Muscle of leg (tissue), 11 donors: ENCODE data around the gene SLC49A3. TPM values are rescaled to one million over a fixed set of nuclear protein-coding genes. Genes with fewer than 3 reads are reported as not detected.
"Not testable (repeated sequence)": the region's sequence is repeated elsewhere in the genome, so short reads cannot be mapped to it uniquely, and the experiment has no call there.

Experiments
- DNase-seq: peaks from one replicate; pipeline ENCODE4 v3.0.0; 2013
- H3K27ac ChIP-seq: one replicate; pipeline ENCODE4 v1.5.1; 2013; ENCODE audit warnings: mild to moderate bottlenecking, low read length, control low read depth
- H3K27me3 ChIP-seq: one replicate; pipeline ENCODE4 v1.6.1; 2013; ENCODE audit warnings: low read length; ENCODE audit not compliant: control insufficient read depth, insufficient read depth
- H3K36me3 ChIP-seq: one replicate; pipeline ENCODE4 v1.6.1; 2013; ENCODE audit warnings: low read length; ENCODE audit not compliant: control insufficient read depth, insufficient read depth
- H3K4me1 ChIP-seq: one replicate; pipeline ENCODE4 v1.6.1; 2013; ENCODE audit warnings: low read length; ENCODE audit not compliant: control insufficient read depth, insufficient read depth
- H3K4me3 ChIP-seq: one replicate; pipeline ENCODE4 v1.5.1; 2013; ENCODE audit warnings: low read length, control low read depth
- H3K9me3 ChIP-seq: replicated peaks from 2 replicates; pipeline ENCODE4 v1.6.1; 2013; ENCODE audit warnings: low read depth, low read length; ENCODE audit not compliant: control insufficient read depth
- WGBS: methylation state at CpG from one replicate; pipeline ENCODE4 v1.1.5; 2013; ENCODE audit warnings: missing lambda C conversion rate; ENCODE audit not compliant: insufficient coverage; 5-methylcytosine and 5-hydroxymethylcytosine counted together
- polyA plus RNA-seq, 8 donors: library from polyadenylated mRNA; unstranded; fragments of 120-200 nt; gene quantifications; one replicate each; pipeline versions ENCODE4 v1.2.1 to v1.2.3, GENCODE V29; 2013; ENCODE audit warnings: inconsistent platforms in 1 of 8, low replicate concordance in 1 of 8; ENCODE audit not compliant: insufficient read length in 8 of 8, insufficient read depth in 1 of 8
- total RNA-seq: library from RNA; stranded (reverse); fragments of 120-200 nt; gene quantifications from one replicate; pipeline ENCODE4 v1.2.4, GENCODE V29; 2013

The SLC49A3 gene
- total and polyA plus RNA-seq, 9 donors, result 2.9 to 26.4 (median 17.7) TPM

DNA sequence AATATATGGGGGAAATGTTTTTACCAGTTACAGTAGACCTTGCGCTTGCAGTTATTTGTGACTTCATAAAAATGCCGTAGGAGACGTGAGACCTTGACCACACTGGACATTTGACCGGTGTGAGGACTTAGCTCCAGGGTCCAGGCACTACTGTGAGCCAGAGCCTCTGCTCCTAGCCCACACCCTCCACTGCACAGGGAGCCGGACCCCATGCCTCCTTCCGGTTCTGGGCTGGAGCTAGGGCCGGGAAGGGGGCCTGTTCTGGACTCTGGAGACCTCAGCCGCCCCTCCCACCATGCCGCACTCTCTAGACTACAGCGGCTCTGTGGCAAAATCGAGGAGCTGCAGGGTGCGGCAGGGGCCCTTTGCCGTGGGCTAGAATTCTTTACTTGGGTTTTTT lies 22.0 kb upstream of the SLC49A3 start:
- 73% methylated on average over 7 of the region's 13 CpGs for WGBS
- Histone ChIP-seq H3K36me3 (peaks cover 25% of the 10 kb centered on the region), H3K27ac (no peak overlapping the region), H3K9me3 (no peaks in the 10 kb centered on the region), H3K4me3 (no peak overlapping the region), H3K4me1 (peaks cover 26% of the 10 kb centered on the region), H3K27me3 (no peaks in the 10 kb centered on the region)
- DNase-seq, result no peak

DNA sequence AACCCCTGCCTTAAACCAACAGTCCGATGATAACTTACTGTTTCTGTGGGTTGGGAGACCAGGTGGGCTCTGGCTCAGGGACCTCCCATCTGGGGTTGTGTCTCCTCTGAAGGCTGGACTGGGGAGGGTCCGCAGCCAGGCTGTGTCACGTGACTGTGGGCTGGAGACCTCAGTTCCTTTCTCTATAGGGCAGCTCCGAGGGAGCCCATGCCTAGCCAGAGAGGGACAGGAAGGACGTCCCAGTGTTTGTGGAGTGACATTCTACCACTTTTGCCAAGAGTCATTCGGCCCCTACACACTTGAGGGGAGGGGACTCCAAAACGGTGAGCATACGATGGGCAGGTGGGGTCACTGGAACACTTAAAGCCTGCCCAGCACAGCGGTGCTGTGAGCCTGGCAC lies 21.2 kb upstream of the SLC49A3 start:
- Histone ChIP-seq H3K4me1 (peaks cover 29% of the 10 kb centered on the region), H3K27me3 (no peaks in the 10 kb centered on the region), H3K36me3 (peaks cover 25% of the 10 kb centered on the region), H3K4me3 (no peak overlapping the region), H3K27ac (no peak overlapping the region), H3K9me3 (no peaks in the 10 kb centered on the region)
- no peak for DNase-seq
- WGBS, result 77% methylated on average over 8 of the region's 9 CpGs

DNA sequence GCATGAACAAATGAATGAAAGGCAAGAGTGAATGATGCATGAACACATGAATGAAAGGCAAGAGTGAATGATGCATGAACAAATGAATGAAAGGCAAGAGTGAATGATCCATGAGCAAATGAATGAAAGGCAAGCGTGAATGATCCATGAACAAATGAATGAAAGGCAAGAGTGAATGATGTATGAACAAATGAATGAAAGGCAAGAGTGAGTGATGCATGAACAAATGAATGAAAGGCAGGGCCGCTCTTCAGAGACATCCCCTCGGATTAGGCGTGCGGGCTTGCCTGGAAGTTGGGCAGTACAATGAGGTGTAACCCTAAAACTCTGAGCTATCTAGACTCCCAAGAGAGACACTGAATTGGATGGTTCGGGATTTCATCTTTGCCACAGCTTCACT lies 20.4 kb upstream of the SLC49A3 start:
- no peaks in the 10 kb centered on the region for H3K27me3 ChIP-seq
- H3K4me1 ChIP-seq, result peaks cover 32% of the 10 kb centered on the region
- no peak overlapping the region for H3K27ac ChIP-seq
- H3K4me3 ChIP-seq, result no peak overlapping the region
- H3K36me3 ChIP-seq, result peaks cover 22% of the 10 kb centered on the region
- WGBS, result 83% methylated on average over 5 of the region's 6 CpGs
- no peak for DNase-seq
- no peaks in the 10 kb centered on the region for H3K9me3 ChIP-seq

DNA sequence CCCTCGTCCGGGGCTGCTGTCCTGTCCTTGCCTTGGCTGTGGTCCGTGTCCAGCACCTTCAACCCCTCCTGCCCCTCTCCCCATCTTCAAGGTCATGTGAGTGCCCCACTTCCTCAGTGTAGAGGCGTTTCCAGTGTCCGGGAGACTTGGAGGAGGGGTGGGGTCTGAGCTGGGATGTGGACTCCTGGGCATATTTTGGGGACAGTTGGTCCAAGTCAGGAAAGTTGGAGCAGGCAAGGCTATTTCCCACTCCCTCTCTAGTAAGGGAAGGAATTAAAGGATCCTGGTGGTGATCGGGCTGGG lies 19.6 kb upstream of the SLC49A3 start:
- WGBS, result no CpG with 5 or more reads among the region's 6 CpGs
- peaks cover 32% of the 10 kb centered on the region for H3K4me1 ChIP-seq
- H3K27me3 ChIP-seq, result no peaks in the 10 kb centered on the region
- H3K36me3 ChIP-seq, result peaks cover 17% of the 10 kb centered on the region
- H3K27ac ChIP-seq, result no peak overlapping the region
- H3K9me3 ChIP-seq, result no peaks in the 10 kb centered on the region
- DNase-seq, result no peak
- H3K4me3 ChIP-seq, result no peak overlapping the region

DNA sequence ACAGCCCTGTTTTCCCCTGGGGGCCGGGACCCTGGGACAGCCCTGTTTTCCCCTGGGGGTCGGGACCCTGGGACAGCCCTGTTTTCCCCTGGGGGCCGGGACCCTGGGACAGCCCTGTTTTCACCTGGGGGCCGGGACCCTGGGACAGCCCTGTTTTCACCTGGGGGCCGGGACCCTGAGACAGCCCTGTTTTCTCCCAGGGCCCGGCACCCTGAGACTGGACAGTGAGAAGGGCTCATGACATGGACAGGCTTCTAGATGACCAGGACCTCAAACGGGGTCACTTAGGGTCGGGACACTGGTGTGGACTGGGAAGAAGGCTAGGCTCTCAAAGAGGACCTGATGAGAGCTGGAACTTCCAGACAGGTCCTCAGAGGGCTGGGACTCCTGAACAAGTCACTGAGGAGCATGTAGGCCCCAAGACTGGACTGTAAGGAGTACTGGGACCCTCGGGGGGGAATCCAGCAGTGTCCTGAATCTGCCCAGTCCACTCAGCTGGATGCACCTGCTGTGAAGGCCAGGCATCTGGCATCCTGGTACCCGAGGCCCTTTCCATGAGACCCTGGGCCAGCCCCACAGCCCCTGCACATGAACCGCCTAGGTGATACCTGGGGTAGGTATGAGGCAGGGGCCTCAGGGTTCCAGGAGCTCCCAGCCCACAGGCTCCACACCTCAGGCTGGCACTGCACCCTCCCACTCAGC lies 19.1 kb upstream of the SLC49A3 start:
- no peak for DNase-seq
- Histone ChIP-seq H3K4me3 (no peak overlapping the region), H3K36me3 (peaks cover 13% of the 10 kb centered on the region), H3K4me1 (peaks cover 32% of the 10 kb centered on the region), H3K27me3 (no peaks in the 10 kb centered on the region), H3K27ac (no peak overlapping the region), H3K9me3 (no peaks in the 10 kb centered on the region)
- 87% methylated on average over 10 of the region's 11 CpGs for WGBS

DNA sequence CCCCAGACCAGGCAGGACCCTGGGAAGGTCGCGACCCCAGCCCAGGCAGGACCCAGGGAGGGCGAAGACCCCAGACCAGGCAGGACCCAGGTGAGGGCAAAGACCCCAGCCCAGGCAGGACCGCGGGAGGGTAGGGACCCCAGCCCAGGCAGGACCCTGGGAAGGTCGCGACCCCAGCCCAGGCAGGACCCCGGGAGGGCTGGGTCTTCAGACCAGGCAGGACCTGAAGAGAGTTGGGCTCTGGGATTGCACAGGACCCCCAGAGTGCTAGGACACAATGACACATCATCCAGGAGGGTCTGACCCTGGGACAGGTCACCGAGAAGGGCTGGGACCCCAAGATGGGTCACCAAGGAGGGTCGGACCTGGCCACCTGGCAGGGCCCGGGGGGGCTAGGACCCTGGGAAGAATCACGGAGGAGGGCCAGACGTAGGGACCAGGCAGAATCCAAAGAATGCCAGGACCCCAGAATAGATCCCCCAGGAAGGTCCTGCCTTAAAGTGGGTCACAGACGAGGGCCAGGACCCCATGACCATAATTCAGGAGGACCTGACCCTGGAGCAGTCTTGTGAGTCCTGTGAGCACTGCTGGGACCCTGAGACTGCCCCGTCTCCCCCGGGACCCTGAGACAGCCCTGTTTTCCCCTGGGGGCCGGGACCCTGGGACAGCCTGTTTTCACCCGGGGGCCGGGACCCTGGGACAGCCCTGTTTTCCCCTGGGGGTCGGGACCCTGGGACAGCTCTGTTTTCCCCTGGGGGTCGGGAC lies 18.1 kb upstream of the SLC49A3 start:
- 68% methylated on average over 21 of the region's 21 CpGs for WGBS
- H3K9me3 ChIP-seq, result no peaks in the 10 kb centered on the region
- H3K4me1 ChIP-seq, result peaks cover 32% of the 10 kb centered on the region
- peaks cover 2% of the 10 kb centered on the region for H3K27me3 ChIP-seq
- peak overlapping the region; percentile 89 for H3K4me3 ChIP-seq
- DNase-seq, result no peak
- H3K36me3 ChIP-seq, result peaks cover 12% of the 10 kb centered on the region
- H3K27ac ChIP-seq, result no peak overlapping the region

DNA sequence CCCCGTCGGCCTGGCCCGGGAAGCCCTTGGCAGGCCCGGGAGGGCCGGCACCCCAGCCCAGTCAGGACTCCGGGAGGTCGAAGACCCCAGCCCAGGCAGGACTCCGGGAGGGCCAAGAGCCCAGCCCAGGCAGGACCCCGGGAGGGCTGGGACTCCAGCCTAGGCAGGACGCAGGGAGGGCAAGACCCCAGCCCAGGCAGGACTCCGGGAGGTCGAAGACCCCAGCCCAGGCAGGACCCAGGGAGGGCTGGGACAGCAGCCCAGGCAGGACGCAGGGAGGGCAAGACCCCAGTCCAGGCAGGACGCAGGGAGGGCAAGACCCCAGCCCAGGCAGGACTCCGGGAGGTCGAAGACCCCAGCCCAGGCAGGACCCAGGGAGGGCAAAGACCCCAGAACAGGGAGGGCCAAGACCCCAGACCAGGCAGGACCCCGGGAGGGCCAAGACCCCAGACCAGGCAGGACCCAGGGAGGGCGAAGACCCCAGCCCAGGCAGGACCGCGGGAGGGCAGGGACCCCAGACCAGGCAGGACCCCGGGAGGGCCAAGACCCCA lies 17.2 kb upstream of the SLC49A3 start:
- H3K27me3 ChIP-seq, DNase-seq, H3K9me3 ChIP-seq: not testable (repeated sequence)
- 4% methylated on average over 18 of the region's 21 CpGs for WGBS
- peak overlapping the region; percentile 59 for H3K27ac ChIP-seq
- peak overlapping the region; percentile 89 for H3K4me3 ChIP-seq
- peaks cover 12% of the 10 kb centered on the region for H3K36me3 ChIP-seq
- H3K4me1 ChIP-seq, result peaks cover 32% of the 10 kb centered on the region

DNA sequence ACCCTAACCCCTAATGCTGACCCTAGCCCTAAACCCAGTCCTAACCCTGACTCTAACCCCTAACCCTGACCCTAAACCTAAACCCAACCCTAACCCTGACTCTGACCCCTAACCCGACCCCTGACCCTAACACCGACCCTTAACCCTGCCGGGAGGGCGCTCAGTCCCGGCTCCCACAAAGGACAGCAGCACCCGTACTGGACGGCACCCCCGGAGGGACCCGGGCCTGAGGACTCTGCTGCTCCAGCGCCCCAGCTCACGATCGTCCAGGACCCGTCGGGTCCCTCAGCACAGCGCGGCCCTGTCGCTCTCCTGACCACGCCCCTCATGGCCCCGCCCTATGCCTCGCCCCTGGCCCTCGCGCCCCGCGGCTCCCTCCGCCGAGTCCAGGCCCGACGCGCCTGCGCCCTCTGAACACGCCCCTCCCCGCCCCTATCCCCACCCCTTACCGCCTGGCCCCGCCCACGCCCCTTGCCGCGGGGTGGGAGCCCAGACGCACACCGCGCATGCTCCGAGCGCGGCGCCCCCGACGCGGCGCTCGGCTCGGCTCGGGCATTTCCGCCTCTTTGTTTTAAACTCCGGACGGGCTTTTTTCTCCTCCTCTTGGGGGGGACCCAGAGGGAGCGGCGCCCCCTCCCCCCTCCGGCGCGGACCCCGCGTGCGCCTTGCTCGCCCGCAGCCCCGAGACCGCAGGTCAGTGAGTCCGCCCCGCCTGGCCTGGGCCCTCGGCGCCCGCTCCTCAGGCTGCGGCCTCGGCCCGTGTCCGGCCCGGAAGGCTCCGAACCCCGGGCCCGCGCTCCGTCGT lies 16.5 kb upstream of the SLC49A3 start, which contains the start of gene PCGF3:
Gene PCGF3 (plus strand): TSS at position 555 of the 805 bp plus-strand sequence. CDS start 27,849 bp downstream, outside the sequence.
- 3% methylated on average over 76 of the region's 82 CpGs for WGBS
- peaks cover 12% of the 10 kb centered on the region for H3K36me3 ChIP-seq
- DNase-seq, result peak; percentile 97
- peak within 1 kb of the TSS; percentile 59 for H3K27ac ChIP-seq
- H3K4me1 ChIP-seq, result peaks cover 31% of the 10 kb centered on the region
- H3K9me3 ChIP-seq, result no peaks in the 10 kb centered on the region
- peaks cover 2% of the 10 kb centered on the region for H3K27me3 ChIP-seq
- H3K4me3 ChIP-seq, result peak within 1 kb of the TSS; percentile 89

DNA sequence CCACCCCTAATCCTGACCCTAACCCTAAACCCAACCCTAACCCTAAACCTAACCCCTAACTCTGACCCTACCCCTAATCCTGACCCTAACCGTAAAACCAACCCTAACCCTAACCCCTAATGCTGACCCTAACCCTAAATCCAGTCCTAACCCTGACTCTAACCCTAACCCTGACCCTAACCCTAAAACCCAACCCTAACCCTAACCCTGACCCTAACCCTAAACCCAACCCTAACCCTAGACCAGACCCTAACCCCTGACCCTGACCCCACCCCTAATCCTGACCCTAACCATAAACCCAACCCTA lies 16.0 kb upstream of the SLC49A3 start:
- peaks cover 9% of the 10 kb centered on the region for H3K36me3 ChIP-seq
- H3K9me3 ChIP-seq, result no peaks in the 10 kb centered on the region
- peaks cover 2% of the 10 kb centered on the region for H3K27me3 ChIP-seq
- peak overlapping the region; percentile 40 for H3K4me3 ChIP-seq
- H3K4me1 ChIP-seq, result peaks cover 25% of the 10 kb centered on the region
- H3K27ac ChIP-seq, result peak overlapping the region; percentile 21
- DNase-seq, result no peak
- WGBS, result 94% methylated on average over 1 of the region's 1 CpG
